Lung (tissue), 12 donors: ENCODE measurements around the gene PRKCH. TPM values are rescaled to one million over a fixed set of nuclear protein-coding genes. Genes with fewer than 3 reads are reported as not detected.

ENCODE experiments used
- ATAC-seq: fragments of 200-7000 bp; cut with Tn5 transposase; one replicate; pipeline ENCODE4 v1.9.1; 2020; ENCODE audit warnings: moderate number of reproducible peaks; ENCODE audit not compliant: insufficient read depth, low FRiP score
- DNase-seq, 3 donors: peaks; one replicate each; pipeline ENCODE4 v3.0.0-alpha.2; 2013 to 2017
- H3K27ac ChIP-seq, 2 donors: one replicate each; pipeline ENCODE4 v1.5.1; 2013; ENCODE audit warnings: mild to moderate bottlenecking in 2 of 2, moderate library complexity in 2 of 2, control low read depth in 1 of 2, inconsistent platforms in 1 of 2, low read depth in 1 of 2, low read length in 1 of 2
- H3K27me3 ChIP-seq, 3 donors: one replicate each; pipeline ENCODE4 v1.5.1; 2013; ENCODE audit warnings: low read length in 2 of 3; ENCODE audit not compliant: control insufficient read depth in 3 of 3, insufficient read depth in 3 of 3
- H3K36me3 ChIP-seq, 4 donors: one replicate each; pipeline ENCODE4 v1.5.1; 2013; ENCODE audit warnings: low read length in 4 of 4, mild to moderate bottlenecking in 1 of 4, moderate library complexity in 1 of 4; ENCODE audit not compliant: control insufficient read depth in 4 of 4, insufficient read depth in 4 of 4
- H3K4me1 ChIP-seq, 5 donors: one replicate each; pipeline ENCODE4 v1.5.1; 2013; ENCODE audit warnings: low read length in 5 of 5, mild to moderate bottlenecking in 2 of 5, moderate library complexity in 1 of 5; ENCODE audit not compliant: control insufficient read depth in 5 of 5, insufficient read depth in 5 of 5
- H3K4me3 ChIP-seq: one replicate; pipeline ENCODE4 v1.5.1; 2013; ENCODE audit warnings: mild to moderate bottlenecking, control low read depth, moderate library complexity
- H3K9ac ChIP-seq, 2 donors: one replicate each; pipeline ENCODE4 v1.5.1; 2013; ENCODE audit warnings: low read length in 2 of 2, control low read depth in 1 of 2; ENCODE audit not compliant: insufficient read depth in 1 of 2
- H3K9me3 ChIP-seq, 4 donors: one replicate each; pipeline ENCODE4 v1.5.1; 2013; ENCODE audit warnings: low read length in 3 of 4, mild to moderate bottlenecking in 1 of 4, moderate library complexity in 1 of 4; ENCODE audit not compliant: control insufficient read depth in 4 of 4, insufficient read depth in 3 of 4
- CTCF ChIP-seq: IDR thresholded peaks from 2 replicates; pipeline ENCODE4 v1.5.1; 2012; ENCODE audit warnings: mild to moderate bottlenecking; ENCODE audit errors: control extremely low read depth, extremely low read depth
- WGBS, 2 donors: extraction: QIAGEN DNeasy Blood & Tissue Kit; methylation state at CpG; one replicate each; pipeline ENCODE4 v1.1.7; 2013; 5-methylcytosine and 5-hydroxymethylcytosine counted together
- polyA plus RNA-seq, 2 donors: library from polyadenylated mRNA; stranded (reverse); fragments of 200-250 nt; gene quantifications; one replicate each; pipeline ENCODE4 v1.2.1, GENCODE V29; 2013
- total RNA-seq, 2 donors: library from RNA; depleted of rRNA in 1 of 2; stranded (reverse); fragments of >200 nt in 1 of 2; gene quantifications; one replicate each; pipeline ENCODE4 v1.2.1, GENCODE V29; 2014 to 2021
- donor health status: control.
- donor health status: control.
- donor health status: Bipolar disorder and iron deficiency.
- donor health status: healthy.
- donor health status: DM: yes; HTN: yes; CAD: no.

PRKCH gene
- total and polyA plus RNA-seq, 4 donors, result 12.9 to 126 (median 51.4) TPM

- WGBS, 2 donors, result 88 to 89% methylated on average over 3 of the region's 3 CpGs
- Histone ChIP-seq H3K27me3 (no peaks in the 10 kb centered on the region), H3K9ac (no peak overlapping the region), H3K4me1 (peaks cover 0 to 15% (median 0%) of the 10 kb centered on the region in 5 donors), H3K9me3 (no peaks in the 10 kb centered on the region), H3K36me3 (no peaks in the 10 kb centered on the region), H3K4me3 (no peak overlapping the region), H3K27ac (no peak overlapping the region)
- DNase-seq (no peak), ATAC-seq (no peak)
- TF ChIP-seq CTCF, result no peak
These were observed 59.6 kb downstream of the PRKCH start for GRCh38 chr14:61380984-61381383.

- DNase-seq (no peak), ATAC-seq (no peak)
- H3K27me3 ChIP-seq, result no peaks in the 10 kb centered on the region
- TF ChIP-seq CTCF, result no peak
- H3K36me3 ChIP-seq, result no peaks in the 10 kb centered on the region
- H3K4me1 ChIP-seq, result peaks cover 0 to 19% (median 0%) of the 10 kb centered on the region in 5 donors
- H3K27ac ChIP-seq, result no peak overlapping the region
- no peak overlapping the region for H3K9ac ChIP-seq
- 81 to 87% methylated on average over 9 of the region's 9 CpGs for WGBS, 2 donors
- H3K4me3 ChIP-seq, result no peak overlapping the region
- H3K9me3 ChIP-seq, result no peaks in the 10 kb centered on the region
These were observed 60.2 kb downstream of the PRKCH start for GRCh38 chr14:61381553-61381952.

GRCh38 chr14:61382842-61383241 lies 61.5 kb downstream of the PRKCH start:
- WGBS, 2 donors, result 71 to 76% methylated on average over 2 of the region's 2 CpGs
- H3K36me3 ChIP-seq, result no peaks in the 10 kb centered on the region

More at GRCh38 chr14:61382842-61383241, 61.5 kb downstream of the PRKCH start:
- H3K27ac ChIP-seq, result no peak overlapping the region
- no peak overlapping the region for H3K9ac ChIP-seq
- no peaks in the 10 kb centered on the region for H3K9me3 ChIP-seq
- H3K4me3 ChIP-seq, result no peak overlapping the region
- peaks cover 0 to 21% (median 0%) of the 10 kb centered on the region in 5 donors for H3K4me1 ChIP-seq
- H3K27me3 ChIP-seq, result no peaks in the 10 kb centered on the region
- ATAC-seq, result no peak
- DNase-seq, result no peak
- no peak for TF ChIP-seq CTCF
